HG02759 (cell line): ENCODE measurements around the gene ATG4C.

Experiments used
- ATAC-seq: cut with Tn5 transposase; IDR thresholded peaks from one replicate; pipeline ENCODE4 v1.9.1; 2021; ENCODE audit warnings: mild to moderate bottlenecking, moderate library complexity; ENCODE audit not compliant: unreplicated experiment

Gene ATG4C

GRCh38 chr1:62836856-62837540 is 53.1 kb downstream of the ATG4C start:
- no peak for ATAC-seq

DNA sequence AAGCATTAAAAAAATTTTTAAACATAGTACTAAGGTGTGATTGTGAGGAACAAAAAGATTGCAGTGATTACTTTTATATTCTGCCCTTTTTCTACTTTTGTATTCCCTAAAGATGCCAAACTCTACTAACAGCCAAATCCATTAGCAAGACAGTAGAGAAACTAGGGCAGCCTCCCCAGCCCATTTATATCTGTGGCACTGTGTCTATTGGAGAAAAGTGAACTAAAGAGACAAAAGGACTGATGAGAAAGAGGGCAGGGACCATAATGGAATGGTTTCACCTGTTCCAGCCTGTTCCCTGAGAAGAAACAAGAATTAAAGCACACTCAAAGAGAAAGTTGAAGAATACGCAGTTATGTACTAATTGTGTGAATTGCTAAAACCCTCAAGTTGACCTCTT is 56.6 kb downstream of the ATG4C start:
- no peak for ATAC-seq

- ATAC-seq: no peak
Measured at GRCh38 chr1:62841587-62842169, 57.7 kb downstream of the ATG4C start.

DNA sequence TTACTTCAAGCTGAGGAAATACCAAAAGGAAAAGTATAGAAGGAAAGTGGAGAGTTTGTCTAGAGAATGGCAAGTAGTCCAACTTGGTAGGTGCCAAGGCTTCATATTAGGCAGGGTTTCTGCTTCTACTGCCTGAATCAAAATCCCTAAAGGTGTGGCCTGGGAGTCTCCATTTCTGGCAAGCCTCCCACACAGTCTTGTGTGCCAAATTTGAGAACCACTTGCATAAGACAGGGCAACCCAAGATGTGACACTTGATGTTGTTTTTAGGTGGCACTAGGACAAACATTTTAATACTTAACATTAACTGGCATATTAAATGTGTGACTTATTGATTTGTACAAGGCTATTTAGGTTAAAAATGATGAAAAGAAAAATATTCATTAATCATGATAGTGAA is 60.1 kb downstream of the ATG4C start:
- no peak for ATAC-seq

DNA sequence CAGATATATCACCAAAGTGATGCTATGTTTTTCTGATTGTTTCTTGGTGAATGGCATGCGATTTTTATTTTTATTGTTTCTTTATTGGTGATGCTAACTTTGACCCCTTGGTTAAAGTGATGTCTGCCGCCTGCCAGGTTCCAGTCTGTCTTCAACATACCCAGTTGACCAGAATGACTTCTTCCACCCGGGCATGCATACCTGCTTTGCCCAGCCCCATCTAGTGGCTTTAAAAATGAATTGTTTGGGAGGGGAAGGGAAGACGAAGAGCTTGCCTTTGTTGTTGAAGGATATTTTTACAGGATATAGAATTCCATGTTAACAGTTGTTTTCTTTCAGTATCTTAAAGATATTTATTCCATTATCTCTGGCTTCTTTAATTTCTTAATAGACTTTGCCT is 65.1 kb downstream of the ATG4C start:
- no peak for ATAC-seq

DNA sequence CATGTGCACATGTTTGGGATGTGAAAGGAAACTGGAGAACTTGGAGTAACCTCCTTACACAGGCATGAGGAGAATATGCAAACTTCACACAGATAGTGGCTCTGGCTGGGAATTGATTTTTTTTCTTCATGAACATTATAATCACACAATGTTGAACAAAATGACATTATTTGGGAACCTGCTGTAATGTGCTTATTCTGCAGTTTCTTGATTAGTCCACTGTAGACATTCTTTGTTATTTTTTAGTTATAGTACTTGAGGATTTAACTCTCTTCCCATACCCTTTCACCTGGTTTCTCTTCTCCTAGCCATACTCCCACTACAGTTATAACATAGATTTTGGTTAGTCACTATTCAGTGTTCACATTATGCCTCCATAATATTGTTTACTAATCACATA is 68.3 kb downstream of the ATG4C start:
- no peak for ATAC-seq

DNA sequence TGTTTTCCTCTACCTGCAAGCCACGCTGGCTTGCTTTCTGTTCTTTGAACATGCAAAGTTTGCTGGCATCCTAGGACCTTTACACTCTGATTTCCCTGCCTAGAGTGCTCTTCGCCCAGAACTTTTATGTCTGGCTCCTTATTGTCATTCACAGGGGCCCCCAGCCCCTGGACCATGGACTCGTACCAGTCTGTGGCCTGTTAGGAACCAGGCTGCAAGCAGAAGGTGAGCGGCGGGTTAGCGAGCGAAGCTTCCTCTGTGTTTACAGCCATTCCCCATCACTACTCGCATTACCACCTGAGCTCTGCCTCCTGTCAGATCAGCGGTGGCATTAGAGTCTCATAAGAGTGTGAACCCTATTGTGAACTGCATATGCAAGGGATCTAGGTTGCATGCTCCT is 73.0 kb downstream of the ATG4C start:
- no peak for ATAC-seq

DNA sequence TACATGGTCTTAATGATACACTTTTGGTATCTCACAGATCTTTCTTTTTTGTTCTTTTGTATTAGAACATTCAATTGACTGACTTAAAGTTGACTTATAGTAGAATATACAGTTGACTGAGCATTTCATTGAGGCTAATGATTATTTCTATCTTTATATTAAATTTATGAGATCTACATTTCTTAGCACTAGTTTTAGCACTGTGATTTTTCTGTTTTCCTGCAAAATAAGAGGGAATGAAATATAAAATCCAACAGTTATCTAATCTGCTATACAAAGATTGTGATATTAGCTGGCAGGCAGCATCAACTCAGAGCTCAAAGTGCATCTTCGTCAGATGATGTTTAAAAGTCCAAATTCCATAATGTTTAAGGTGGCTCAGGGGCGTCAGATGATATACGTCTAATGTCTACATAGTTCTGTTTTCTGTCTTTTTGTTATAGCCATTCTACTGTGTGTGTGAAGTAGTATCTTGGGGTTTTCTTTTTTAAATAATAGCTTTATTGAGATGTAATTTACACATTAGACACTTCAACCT is 85.4 kb downstream of the ATG4C start:
- ATAC-seq: no peak

DNA sequence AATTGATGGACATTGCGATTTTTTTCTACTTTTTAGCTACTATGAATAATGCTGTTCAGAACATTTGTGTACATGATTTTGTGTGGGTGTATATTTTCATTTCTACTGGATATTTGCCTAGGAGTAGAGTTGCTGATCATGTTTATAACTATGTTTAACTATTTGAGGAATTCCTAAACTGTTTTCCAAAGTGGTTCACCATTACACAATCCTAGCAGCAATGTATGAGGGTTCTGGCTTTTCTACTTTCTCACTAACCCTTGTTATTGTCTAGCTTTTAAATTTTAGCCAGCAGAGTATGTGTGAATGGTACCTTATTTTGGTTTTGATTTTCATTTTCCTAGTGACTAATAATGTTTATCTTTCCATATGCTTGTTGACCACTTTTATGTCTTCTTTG is 86.2 kb downstream of the ATG4C start:
- no peak for ATAC-seq

DNA sequence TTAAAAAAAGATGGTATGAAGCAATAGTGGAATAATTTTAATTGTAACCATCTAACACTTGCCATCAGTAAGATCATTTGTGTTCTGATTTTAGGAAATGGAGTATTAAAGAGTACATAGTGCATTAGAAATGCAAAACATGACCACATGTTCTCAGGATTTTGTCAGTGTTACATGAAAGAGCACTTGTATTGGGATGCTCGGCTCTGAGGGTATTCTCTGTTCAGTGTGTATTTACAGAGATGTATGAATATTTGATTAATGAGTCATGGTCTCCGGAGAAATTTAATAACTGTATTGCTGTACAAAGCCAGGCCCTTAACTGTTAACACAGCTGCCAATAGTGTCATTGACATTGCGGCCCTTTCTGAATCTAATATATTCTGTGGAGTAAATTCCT is 91.7 kb downstream of the ATG4C start:
- ATAC-seq: no peak

- no peak for ATAC-seq
Measured at GRCh38 chr1:62876535-62876934, 92.6 kb downstream of the ATG4C start.

GRCh38 chr1:62877579-62877978 is 93.6 kb downstream of the ATG4C start:
- no peak for ATAC-seq

DNA sequence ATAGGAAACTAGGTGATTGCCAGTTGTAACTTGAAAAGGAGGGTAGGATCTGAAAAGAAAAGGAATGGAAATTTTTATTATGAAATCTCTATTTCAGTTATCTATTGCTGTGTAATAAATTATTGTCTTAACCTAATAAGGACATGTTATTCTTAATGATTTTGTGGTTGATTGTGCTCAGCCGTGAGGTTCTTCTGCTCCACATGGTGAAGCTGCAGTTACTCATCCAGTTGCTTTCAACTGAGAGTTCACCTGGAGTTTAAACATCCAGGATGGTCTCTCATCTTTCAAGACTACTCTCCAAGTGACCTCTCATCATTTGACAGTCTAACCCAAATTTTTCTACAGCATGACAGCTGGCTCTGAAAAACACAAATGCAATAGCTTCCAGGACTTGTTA is 96.0 kb downstream of the ATG4C start:
- ATAC-seq: no peak

DNA sequence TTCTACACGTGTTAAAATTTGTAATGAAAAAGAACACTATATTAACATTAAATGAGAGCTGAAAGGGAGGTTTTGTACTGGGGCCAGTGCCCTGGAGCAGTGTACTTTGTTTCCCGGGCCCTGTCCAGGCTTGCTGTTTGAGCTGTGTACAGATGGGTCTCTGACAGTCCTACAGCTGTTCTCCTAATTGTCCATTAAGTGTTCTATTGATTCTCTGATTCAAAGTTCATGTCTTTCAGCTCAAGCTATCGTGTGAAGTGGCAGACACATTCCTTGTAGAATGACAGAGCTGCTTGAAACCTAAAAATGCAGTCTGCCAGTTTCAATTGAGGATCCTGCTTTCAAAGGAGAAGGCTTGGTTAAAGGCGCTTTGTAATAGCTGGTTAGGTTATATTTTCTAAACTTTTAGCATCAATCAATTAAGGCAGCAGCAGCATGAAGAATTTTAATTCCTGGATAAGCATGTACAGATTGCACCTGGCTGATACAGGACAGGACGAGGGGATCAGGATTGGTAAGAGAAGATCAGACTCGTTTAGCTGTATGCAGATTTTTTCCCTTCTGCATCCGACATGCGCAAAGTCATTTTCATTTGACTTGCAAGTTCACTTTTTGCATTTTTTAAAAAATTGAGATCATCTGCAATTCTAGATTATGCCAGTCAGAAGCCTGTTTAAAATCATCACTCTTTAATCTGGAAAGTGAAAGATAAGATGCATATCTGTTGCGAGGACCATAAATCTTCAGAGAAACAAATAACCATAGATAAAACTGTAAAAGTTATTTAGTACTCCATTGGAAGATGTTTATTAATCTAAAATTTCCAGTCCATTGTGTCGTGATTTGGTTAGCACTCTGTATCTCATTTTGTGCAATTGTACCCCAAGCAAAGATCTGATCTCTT is 98.5 kb downstream of the ATG4C start:
- ATAC-seq: no peak

DNA sequence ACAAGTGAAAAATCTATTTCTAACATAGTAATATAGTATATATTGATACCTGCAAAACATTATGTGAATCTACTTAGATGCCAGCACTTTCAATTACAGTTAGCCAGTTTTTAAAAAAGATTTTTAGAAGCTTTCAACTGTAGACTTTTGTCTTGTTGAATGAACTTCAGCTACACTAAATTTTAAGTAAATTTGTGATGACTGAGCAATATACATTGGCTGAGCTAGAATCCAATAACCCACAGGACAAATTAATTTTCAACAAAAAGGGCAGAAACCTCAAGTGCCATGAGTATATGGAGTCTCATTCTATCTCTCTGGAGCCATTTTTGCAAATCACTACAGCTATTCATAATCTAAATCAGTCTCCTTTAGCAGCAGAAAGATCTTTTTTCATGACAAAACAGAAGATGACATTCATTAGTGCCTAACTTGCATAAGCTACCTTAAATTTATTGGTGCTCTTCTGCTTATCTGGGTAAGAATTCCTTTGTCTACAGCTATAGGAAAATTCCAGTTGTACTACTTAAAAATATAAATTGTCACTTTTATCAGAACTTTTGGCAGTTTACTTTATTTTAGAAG is 100.3 kb downstream of the ATG4C start:
- ATAC-seq: no peak

GRCh38 chr1:62887799-62888507 is 104.0 kb downstream of the ATG4C start:
- ATAC-seq: no peak

- no peak for ATAC-seq
Measured at GRCh38 chr1:62891956-62892562, 108.1 kb downstream of the ATG4C start.

DNA sequence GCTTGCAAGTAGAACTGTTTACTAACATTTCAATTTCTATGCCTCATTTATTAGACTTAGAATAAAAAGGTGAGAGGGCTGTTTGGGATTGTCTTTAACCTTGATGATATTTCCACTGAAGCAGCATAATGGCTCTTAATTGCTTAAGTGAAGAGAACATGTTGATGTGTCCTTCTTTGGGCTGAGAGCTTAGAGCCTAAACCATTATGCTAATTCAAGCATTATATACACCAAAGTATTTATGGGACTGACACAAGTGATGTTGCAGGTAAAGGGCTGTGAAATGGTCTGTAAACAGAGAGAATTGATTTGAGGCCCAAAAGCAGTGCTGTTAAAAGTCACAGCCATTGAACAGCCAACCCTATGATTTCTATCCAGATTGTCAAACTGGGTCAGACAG is 113.9 kb downstream of the ATG4C start:
- ATAC-seq: no peak

DNA sequence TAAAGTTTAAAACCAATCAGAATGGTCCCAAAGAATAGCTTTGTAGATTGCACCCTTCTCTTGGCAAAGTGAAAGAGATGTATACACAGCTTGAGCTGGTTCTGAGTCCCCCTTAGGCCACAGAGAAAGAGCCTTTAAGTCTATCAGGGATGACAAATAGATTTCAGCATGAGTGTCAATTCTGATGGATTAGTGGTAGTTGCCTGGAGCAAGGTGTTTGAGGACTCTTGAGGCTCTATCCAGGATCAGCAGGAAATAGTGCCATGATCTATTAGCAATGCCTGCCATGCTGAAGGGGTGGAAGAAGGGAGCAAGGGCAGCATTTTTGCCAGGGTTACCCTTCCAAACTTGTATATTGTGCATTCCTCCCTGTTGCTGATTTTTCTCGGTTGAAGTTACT is 116.6 kb downstream of the ATG4C start:
- no peak for ATAC-seq

GRCh38 chr1:62901650-62902049 is 117.7 kb downstream of the ATG4C start:
- ATAC-seq: no peak
